Body of pancreas (tissue), 4 donors: ENCODE data around the gene PHF21B. TPM values are rescaled to one million over a fixed set of nuclear protein-coding genes. Genes with fewer than 3 reads are reported as not detected.
A peak's percentile ranks its signal among the peaks of the same experiment; 100 is the strongest.

ENCODE experiments used
- ATAC-seq: fragments of 150-250 bp; one replicate; pipeline ENCODE4 v1.9.1; 2016
- DNase-seq, 4 donors: peaks; one replicate each; pipeline ENCODE4 v3.0.0-alpha.2; 2019
- H3K27ac ChIP-seq, 4 donors: fragments of 200-600 bp; sonication (generic); 1 replicate in 3 of 4; 2 replicates in 1 of 4; pipeline versions ENCODE4 v1.5.1 to v1.6.1; 2016 to 2019; ENCODE audit warnings: mild to moderate bottlenecking in 1 of 4, mixed read lengths in 1 of 4, moderate library complexity in 1 of 4
- H3K27me3 ChIP-seq, 2 donors: fragments of 200-600 bp; sonication (generic); one replicate each; pipeline ENCODE4 v1.6.0; 2016; ENCODE audit warnings: mild to moderate bottlenecking in 1 of 2
- H3K36me3 ChIP-seq, 2 donors: fragments of 200-600 bp; sonication (generic); replicated peaks in 1 of 2; 2 replicates each; pipeline ENCODE4 v1.5.1; 2016; ENCODE audit warnings: low read depth in 2 of 2; ENCODE audit not compliant: insufficient read depth in 1 of 2
- H3K4me1 ChIP-seq: fragments of 200-600 bp; sonication (generic); one replicate; pipeline ENCODE4 v1.6.0; 2016
- H3K4me3 ChIP-seq, 2 donors: fragments of 200-600 bp; sonication (generic); 1 replicate in 1 of 2; 2 replicates in 1 of 2; pipeline ENCODE4 v1.5.1; 2016 to 2019
- H3K9me3 ChIP-seq, 3 donors: fragments of 200-600 bp; sonication (generic); 1 replicate in 2 of 3; 2 replicates in 1 of 3; pipeline ENCODE4 v1.5.1; 2016
- POLR2A ChIP-seq, 3 donors: fragments of 450-650 bp; IDR thresholded peaks; one replicate each; pipeline ENCODE4 v1.6.1; 2016; ENCODE audit warnings: antibody characterized with exemption in 3 of 3, mild to moderate bottlenecking in 2 of 3
- WGBS, 2 donors: methylation state at CpG; one replicate each; pipeline ENCODE4 v1.1.5; 2017; 5-methylcytosine and 5-hydroxymethylcytosine counted together
- intact Hi-C: fragments of 100-400 bp; cut with DNase I; formaldehyde crosslinking; loops from one replicate; pipeline ENCODE4 v1.15.1; 2023
- total RNA-seq, 2 donors: library from RNA; depleted of rRNA; stranded (reverse); fragments of >200 nt; gene quantifications; one replicate each; pipeline ENCODE4 v1.1.0, GENCODE V29; 2016
- TF ChIP-seq, protein P1 (sequence below), 7 experiments: fragments of 450-650 bp in 4 of 7; fragments of 200-600 bp in 3 of 7; sonication (generic) in 3 of 7; IDR thresholded peaks; one replicate each; pipeline ENCODE4 v1.5.1; 2016 to 2019; ENCODE audit warnings: antibody characterized with exemption in 7 of 7

Gene PHF21B
- total RNA-seq, 2 donors from 2014 or later, result under 0.01 TPM; not detected in 1

DNA sequence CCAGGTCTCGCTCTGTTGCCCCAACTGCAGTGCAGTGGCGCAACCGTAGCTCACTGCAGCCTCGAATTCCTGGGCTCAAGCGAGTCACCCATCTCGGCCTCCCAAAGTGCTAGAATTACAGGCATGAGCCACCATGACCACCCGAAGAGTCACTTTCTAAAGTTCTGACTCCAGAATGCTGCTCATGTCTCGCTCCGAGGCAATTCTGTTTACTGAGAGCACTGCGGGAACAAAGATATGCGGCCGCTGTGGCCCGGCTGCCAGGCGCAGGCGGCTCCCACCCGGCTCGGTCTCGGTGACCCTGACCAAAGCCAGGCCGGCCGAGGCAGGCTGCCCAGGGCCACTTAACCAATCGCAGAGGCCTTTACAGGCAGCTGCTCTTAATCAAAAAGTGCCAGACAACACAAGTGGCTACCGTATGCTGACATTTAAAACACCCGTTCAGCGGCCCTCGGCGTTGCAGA lies 78.7 kb downstream of the PHF21B start:
- Histone ChIP-seq H3K4me3 (no peak overlapping the region), H3K9me3 (no peaks in the 10 kb centered on the region), H3K27ac (no peak overlapping the region), H3K4me1 (no peaks in the 10 kb centered on the region), H3K36me3 (no peaks in the 10 kb centered on the region), H3K27me3 (no peaks in the 10 kb centered on the region)
- 23 to 30% methylated on average over 26 of the region's 26 CpGs for WGBS, 2 donors
- no peak for TF ChIP-seq POLR2A (IDR thresholded peaks at IDR 0.05)
- TF ChIP-seq, protein P1, sequence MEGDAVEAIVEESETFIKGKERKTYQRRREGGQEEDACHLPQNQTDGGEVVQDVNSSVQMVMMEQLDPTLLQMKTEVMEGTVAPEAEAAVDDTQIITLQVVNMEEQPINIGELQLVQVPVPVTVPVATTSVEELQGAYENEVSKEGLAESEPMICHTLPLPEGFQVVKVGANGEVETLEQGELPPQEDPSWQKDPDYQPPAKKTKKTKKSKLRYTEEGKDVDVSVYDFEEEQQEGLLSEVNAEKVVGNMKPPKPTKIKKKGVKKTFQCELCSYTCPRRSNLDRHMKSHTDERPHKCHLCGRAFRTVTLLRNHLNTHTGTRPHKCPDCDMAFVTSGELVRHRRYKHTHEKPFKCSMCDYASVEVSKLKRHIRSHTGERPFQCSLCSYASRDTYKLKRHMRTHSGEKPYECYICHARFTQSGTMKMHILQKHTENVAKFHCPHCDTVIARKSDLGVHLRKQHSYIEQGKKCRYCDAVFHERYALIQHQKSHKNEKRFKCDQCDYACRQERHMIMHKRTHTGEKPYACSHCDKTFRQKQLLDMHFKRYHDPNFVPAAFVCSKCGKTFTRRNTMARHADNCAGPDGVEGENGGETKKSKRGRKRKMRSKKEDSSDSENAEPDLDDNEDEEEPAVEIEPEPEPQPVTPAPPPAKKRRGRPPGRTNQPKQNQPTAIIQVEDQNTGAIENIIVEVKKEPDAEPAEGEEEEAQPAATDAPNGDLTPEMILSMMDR (IDR thresholded peaks at IDR 0.05), result no peak
- DNase-seq, result peak in 2 of 4 donors; percentile 18 to 20
- intact Hi-C loops, result no loop called here
- ATAC-seq, result no peak

DNA sequence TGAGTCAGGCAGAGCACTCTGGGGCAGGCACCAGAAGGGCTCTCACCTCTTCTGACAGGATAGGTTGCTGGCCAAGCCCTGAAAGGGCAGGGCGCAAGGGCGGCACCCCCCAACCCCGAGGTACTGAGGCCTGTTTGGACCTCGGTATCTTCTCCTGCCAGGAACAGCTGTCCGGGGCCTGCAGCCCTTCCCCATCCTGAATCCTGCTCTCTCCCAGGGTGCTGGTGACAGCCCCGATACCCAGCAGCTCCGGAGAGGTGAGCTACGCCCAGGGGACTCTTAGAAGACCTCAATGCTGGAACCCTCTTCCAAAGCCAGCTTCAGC lies 79.1 kb downstream of the PHF21B start:
- TF ChIP-seq POLR2A (IDR thresholded peaks at IDR 0.05), result no peak
- TF ChIP-seq, protein P1 (IDR thresholded peaks at IDR 0.05), result no peak
- Histone ChIP-seq H3K4me1 (no peaks in the 10 kb centered on the region), H3K27ac (no peak overlapping the region), H3K9me3 (no peaks in the 10 kb centered on the region), H3K36me3 (no peaks in the 10 kb centered on the region), H3K4me3 (no peak overlapping the region), H3K27me3 (no peaks in the 10 kb centered on the region)
- no peak for DNase-seq
- intact Hi-C loops, result no loop called here
- WGBS, 2 donors, result 62 to 88% methylated on average over 3 to 7 of the region's 8 CpGs
- no peak for ATAC-seq

DNA sequence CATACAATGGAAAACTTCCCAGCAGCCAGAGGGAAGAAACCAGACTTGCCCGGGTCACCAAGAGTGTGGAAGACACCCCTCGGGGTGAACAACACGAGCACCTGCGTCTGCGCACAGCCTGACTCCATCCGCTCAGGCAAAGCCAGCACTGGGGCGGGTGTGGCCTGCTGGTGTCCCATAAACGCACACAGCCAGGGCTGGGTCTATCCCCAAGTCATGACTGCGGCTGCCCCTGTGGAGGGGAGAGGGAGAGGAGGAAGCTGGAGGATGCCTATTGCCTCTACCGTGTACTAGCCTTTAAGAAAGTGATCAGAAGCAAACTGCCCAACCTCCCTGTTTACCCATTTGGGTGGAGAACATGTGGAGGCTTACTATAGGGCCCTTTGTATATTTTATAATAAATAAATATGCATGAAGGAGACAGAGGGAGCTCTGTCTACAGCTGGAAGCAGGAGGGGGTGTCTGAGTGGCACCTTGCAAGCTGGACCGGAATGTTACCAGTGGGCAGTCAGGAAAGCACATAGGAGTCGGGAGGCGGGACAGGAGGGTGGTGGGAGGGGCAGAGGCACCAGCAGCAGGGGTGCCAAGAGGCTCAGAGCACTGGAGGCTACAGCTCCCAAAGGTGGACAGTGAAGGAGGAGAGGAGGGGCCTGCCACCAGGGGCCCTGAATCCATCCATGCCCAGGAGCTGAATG lies 79.6 kb downstream of the PHF21B start:
- H3K36me3 ChIP-seq, result no peaks in the 10 kb centered on the region
- H3K9me3 ChIP-seq, result no peaks in the 10 kb centered on the region
- no peak for TF ChIP-seq POLR2A (IDR thresholded peaks at IDR 0.05)
- TF ChIP-seq, protein P1 (IDR thresholded peaks at IDR 0.05), result no peak
- no peaks in the 10 kb centered on the region for H3K4me1 ChIP-seq
- no peak overlapping the region for H3K27ac ChIP-seq
- H3K4me3 ChIP-seq, result no peak overlapping the region
- intact Hi-C loops, result no loop called here
- DNase-seq (no peak), ATAC-seq (no peak)
- 59 to 62% methylated on average over 13 of the region's 13 CpGs for WGBS, 2 donors
- H3K27me3 ChIP-seq, result no peaks in the 10 kb centered on the region

DNA sequence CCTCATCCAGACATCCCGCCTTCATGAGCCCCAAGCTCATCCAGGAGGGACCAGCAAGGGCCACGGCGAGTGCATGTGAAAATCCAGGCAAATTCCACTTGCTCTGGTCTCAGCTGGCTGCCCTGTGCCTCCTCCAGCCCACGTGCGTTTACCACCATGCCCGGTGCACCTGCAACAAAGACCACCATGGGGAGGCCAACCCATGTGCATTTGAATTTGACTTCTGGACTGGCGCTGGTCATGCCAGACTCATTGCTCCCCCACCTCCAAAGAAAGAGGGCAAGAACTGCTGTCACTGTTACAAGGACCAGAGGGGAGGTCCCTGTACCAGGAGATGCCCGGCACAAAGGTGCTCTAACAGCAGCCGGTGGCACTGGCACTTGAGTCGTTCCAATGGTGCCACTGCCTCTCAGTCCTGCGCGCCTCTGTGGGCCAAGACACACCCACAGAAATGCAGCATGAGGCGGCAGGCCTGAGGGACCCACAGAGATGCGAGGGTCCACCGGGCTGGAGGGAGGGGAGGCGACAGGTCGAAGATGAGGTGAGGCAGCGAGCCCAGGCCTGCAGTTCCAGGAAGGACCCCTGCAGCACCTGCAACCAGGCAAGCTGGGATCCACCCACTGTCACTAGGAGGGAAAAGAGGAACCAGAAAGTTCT lies 80.3 kb downstream of the PHF21B start:
- no peaks in the 10 kb centered on the region for H3K27me3 ChIP-seq
- no peak overlapping the region for H3K4me3 ChIP-seq
- H3K9me3 ChIP-seq, result peaks cover 0 to 5% (median 0%) of the 10 kb centered on the region in 3 donors
- ATAC-seq, result no peak
- no peaks in the 10 kb centered on the region for H3K36me3 ChIP-seq
- TF ChIP-seq, protein P1 (IDR thresholded peaks at IDR 0.05), result no peak
- TF ChIP-seq POLR2A (IDR thresholded peaks at IDR 0.05), result no peak
- intact Hi-C loops, result loop anchor here (10.0 kb wide), 1 partner anchor 55 kb away; no protein-coding TSS in a partner anchor
- H3K27ac ChIP-seq, result no peak overlapping the region
- 68 to 78% methylated on average over 5 to 18 of the region's 18 CpGs for WGBS, 2 donors
- no peaks in the 10 kb centered on the region for H3K4me1 ChIP-seq
- no peak for DNase-seq
